IPS-15b (cell line): ENCODE results near the gene ARSK.

Experiments used
- H3K27me3 ChIP-seq: one replicate; pipeline ENCODE4 v1.6.1; 2013; ENCODE audit warnings: low read length; ENCODE audit not compliant: control insufficient read depth, insufficient read depth
- H3K36me3 ChIP-seq: one replicate; pipeline ENCODE4 v1.6.1; 2013; ENCODE audit warnings: low read length; ENCODE audit not compliant: control insufficient read depth, insufficient read depth
- H3K4me1 ChIP-seq: one replicate; pipeline ENCODE4 v1.6.1; 2013; ENCODE audit warnings: mild to moderate bottlenecking, low read length; ENCODE audit not compliant: control insufficient read depth, insufficient read depth
- H3K4me3 ChIP-seq: one replicate; pipeline ENCODE4 v1.5.1; 2013; ENCODE audit warnings: low read depth, low read length
- H3K9ac ChIP-seq: one replicate; pipeline ENCODE4 v1.6.1; 2013; ENCODE audit warnings: low read depth, mild to moderate bottlenecking, low read length
- H3K9me3 ChIP-seq: one replicate; pipeline ENCODE4 v1.6.1; 2013; ENCODE audit warnings: mild to moderate bottlenecking, low read length; ENCODE audit not compliant: control insufficient read depth, insufficient read depth

ARSK gene

GRCh38 chr5:95531491-95531890 lies 23.4 kb upstream of the ARSK start:
- Histone ChIP-seq H3K36me3 (no peaks in the 10 kb centered on the region), H3K9ac (no peak overlapping the region), H3K4me1 (peaks cover 12% of the 10 kb centered on the region), H3K9me3 (no peaks in the 10 kb centered on the region), H3K4me3 (no peak overlapping the region), H3K27me3 (no peaks in the 10 kb centered on the region)

- Histone ChIP-seq H3K36me3 (no peaks in the 10 kb centered on the region), H3K9me3 (no peaks in the 10 kb centered on the region), H3K4me1 (peaks cover 12% of the 10 kb centered on the region), H3K27me3 (no peaks in the 10 kb centered on the region), H3K9ac (no peak overlapping the region), H3K4me3 (no peak overlapping the region)
Measured at GRCh38 chr5:95532415-95532814, 22.5 kb upstream of the ARSK start.

GRCh38 chr5:95533106-95533505 lies 21.8 kb upstream of the ARSK start:
- no peaks in the 10 kb centered on the region for H3K9me3 ChIP-seq
- H3K36me3 ChIP-seq: no peaks in the 10 kb centered on the region
- H3K9ac ChIP-seq: no peak overlapping the region
- no peaks in the 10 kb centered on the region for H3K27me3 ChIP-seq
- no peak overlapping the region for H3K4me3 ChIP-seq
- H3K4me1 ChIP-seq: peaks cover 12% of the 10 kb centered on the region

GRCh38 chr5:95533761-95534160 lies 21.1 kb upstream of the ARSK start:
- no peak overlapping the region for H3K4me3 ChIP-seq
- no peak overlapping the region for H3K9ac ChIP-seq
- H3K4me1 ChIP-seq: peaks cover 12% of the 10 kb centered on the region
- no peaks in the 10 kb centered on the region for H3K36me3 ChIP-seq
- H3K9me3 ChIP-seq: no peaks in the 10 kb centered on the region
- H3K27me3 ChIP-seq: no peaks in the 10 kb centered on the region

- Histone ChIP-seq H3K27me3 (no peaks in the 10 kb centered on the region), H3K4me3 (no peak overlapping the region), H3K4me1 (peaks cover 5% of the 10 kb centered on the region), H3K36me3 (peaks cover 2% of the 10 kb centered on the region), H3K9me3 (no peaks in the 10 kb centered on the region), H3K9ac (no peak overlapping the region)
Measured at GRCh38 chr5:95537501-95537900, 17.4 kb upstream of the ARSK start.

- Histone ChIP-seq H3K9me3 (no peaks in the 10 kb centered on the region), H3K4me1 (no peaks in the 10 kb centered on the region), H3K4me3 (no peak overlapping the region), H3K9ac (no peak overlapping the region), H3K27me3 (no peaks in the 10 kb centered on the region), H3K36me3 (peaks cover 2% of the 10 kb centered on the region)
Measured at GRCh38 chr5:95543017-95543705, 11.7 kb upstream of the ARSK start.

GRCh38 chr5:95549030-95549429 lies 5.9 kb upstream of the ARSK start:
- H3K27me3 ChIP-seq: no peaks in the 10 kb centered on the region
- H3K36me3 ChIP-seq: no peaks in the 10 kb centered on the region
- no peak overlapping the region for H3K9ac ChIP-seq
- H3K9me3 ChIP-seq: no peaks in the 10 kb centered on the region
- no peaks in the 10 kb centered on the region for H3K4me1 ChIP-seq
- H3K4me3 ChIP-seq: no peak overlapping the region

GRCh38 chr5:95554331-95554646 lies 612 bp upstream of the ARSK start:
- H3K4me1 ChIP-seq: peaks cover 4% of the 10 kb centered on the region
- H3K27me3 ChIP-seq: no peaks in the 10 kb centered on the region
- no peaks in the 10 kb centered on the region for H3K9me3 ChIP-seq
- H3K9ac ChIP-seq: peak overlapping the region; percentile 62
- H3K4me3 ChIP-seq: peak overlapping the region; percentile 76
- no peaks in the 10 kb centered on the region for H3K36me3 ChIP-seq

- no peaks in the 10 kb centered on the region for H3K36me3 ChIP-seq
- peak overlapping the region; percentile 75 for H3K9ac ChIP-seq
- peaks cover 4% of the 10 kb centered on the region for H3K4me1 ChIP-seq
- peak overlapping the region; percentile 76 for H3K4me3 ChIP-seq
- H3K27me3 ChIP-seq: no peaks in the 10 kb centered on the region
- H3K9me3 ChIP-seq: no peaks in the 10 kb centered on the region
Measured at GRCh38 chr5:95555553-95555952, 652 bp downstream of the ARSK start.

GRCh38 chr5:95557841-95558240 lies 2.9 kb downstream of the ARSK start:
- H3K27me3 ChIP-seq: no peaks in the 10 kb centered on the region
- H3K4me1 ChIP-seq: peaks cover 4% of the 10 kb centered on the region
- H3K9ac ChIP-seq: no peak overlapping the region
- no peaks in the 10 kb centered on the region for H3K36me3 ChIP-seq
- no peaks in the 10 kb centered on the region for H3K9me3 ChIP-seq
- no peak overlapping the region for H3K4me3 ChIP-seq

- no peaks in the 10 kb centered on the region for H3K9me3 ChIP-seq
- no peak overlapping the region for H3K4me3 ChIP-seq
- no peaks in the 10 kb centered on the region for H3K36me3 ChIP-seq
- H3K4me1 ChIP-seq: no peaks in the 10 kb centered on the region
- H3K9ac ChIP-seq: no peak overlapping the region
- H3K27me3 ChIP-seq: no peaks in the 10 kb centered on the region
Measured at GRCh38 chr5:95562282-95562681, 7.4 kb downstream of the ARSK start.

GRCh38 chr5:95563367-95563766 lies 8.5 kb downstream of the ARSK start:
- H3K9me3 ChIP-seq: no peaks in the 10 kb centered on the region
- no peaks in the 10 kb centered on the region for H3K4me1 ChIP-seq
- no peaks in the 10 kb centered on the region for H3K36me3 ChIP-seq
- no peak overlapping the region for H3K4me3 ChIP-seq
- no peaks in the 10 kb centered on the region for H3K27me3 ChIP-seq
- H3K9ac ChIP-seq: no peak overlapping the region
